Jurkat, Clone E6-1 (cell line): Measurements from ENCODE around the gene ITPR1.

Experiments
- DNase-seq: peaks from one replicate; pipeline ENCODE4 v3.0.0-alpha.2; 2011; ENCODE audit warnings: low read depth, low spot score
- H3K4me3 ChIP-seq: 2 replicates; pipeline ENCODE4 v1.5.1; 2011; ENCODE audit warnings: mild to moderate bottlenecking, low read length, control low read depth, moderate library complexity

The ITPR1 gene

GRCh38 chr3:4475804-4476203, 17.3 kb upstream of the ITPR1 start:
- DNase-seq: no peak
- H3K4me3 ChIP-seq: no peak overlapping the region

- no peak for DNase-seq
- no peak overlapping the region for H3K4me3 ChIP-seq
These were observed 16.7 kb upstream of the ITPR1 start for GRCh38 chr3:4476496-4476895.

- H3K4me3 ChIP-seq: no peak overlapping the region
- DNase-seq: no peak
These were observed 14.9 kb upstream of the ITPR1 start for GRCh38 chr3:4478261-4478660.

- no peak for DNase-seq
- H3K4me3 ChIP-seq: peak overlapping the region; percentile 80
These were observed 1.3 kb upstream of the ITPR1 start for GRCh38 chr3:4491855-4492207.

GRCh38 chr3:4492208-4493013, 737 bp upstream of the ITPR1 start:
- DNase-seq: no peak
- H3K4me3 ChIP-seq: peak overlapping the region; percentile 80

- DNase-seq: no peak
- peak overlapping the region; percentile 80 for H3K4me3 ChIP-seq
These were observed 1.1 kb downstream of the ITPR1 start for GRCh38 chr3:4493941-4494894.

GRCh38 chr3:4494895-4495264, 1.7 kb downstream of the ITPR1 start:
- H3K4me3 ChIP-seq: no peak overlapping the region
- no peak for DNase-seq

- no peak for DNase-seq
- H3K4me3 ChIP-seq: no peak overlapping the region
These were observed 2.3 kb downstream of the ITPR1 start for GRCh38 chr3:4495294-4496086.

GRCh38 chr3:4496087-4496452, 2.9 kb downstream of the ITPR1 start:
- H3K4me3 ChIP-seq: no peak overlapping the region
- no peak for DNase-seq

GRCh38 chr3:4497005-4497692, 4.0 kb downstream of the ITPR1 start:
- DNase-seq: no peak
- no peak overlapping the region for H3K4me3 ChIP-seq

- no peak overlapping the region for H3K4me3 ChIP-seq
These were observed 4.7 kb downstream of the ITPR1 start for GRCh38 chr3:4497843-4498324.

GRCh38 chr3:4498446-4498845, 5.3 kb downstream of the ITPR1 start:
- DNase-seq: no peak
- H3K4me3 ChIP-seq: no peak overlapping the region

More at GRCh38 chr3:4497843-4498324, 4.7 kb downstream of the ITPR1 start:
- DNase-seq: no peak

GRCh38 chr3:4501437-4501836, 8.3 kb downstream of the ITPR1 start:
- DNase-seq: no peak
- no peak overlapping the region for H3K4me3 ChIP-seq

- DNase-seq: no peak
- no peak overlapping the region for H3K4me3 ChIP-seq
These were observed 8.8 kb downstream of the ITPR1 start for GRCh38 chr3:4501927-4502326.

GRCh38 chr3:4503050-4503449, 9.9 kb downstream of the ITPR1 start:
- no peak for DNase-seq
- H3K4me3 ChIP-seq: no peak overlapping the region

GRCh38 chr3:4504340-4505261, 11.5 kb downstream of the ITPR1 start:
- DNase-seq: no peak

GRCh38 chr3:4505688-4506558, 12.8 kb downstream of the ITPR1 start:
- H3K4me3 ChIP-seq: no peak overlapping the region
- DNase-seq: no peak

More at GRCh38 chr3:4504340-4505261, 11.5 kb downstream of the ITPR1 start:
- no peak overlapping the region for H3K4me3 ChIP-seq
